MG63 (cell line): ENCODE measurements around the gene SPIN1. TPM values are rescaled to one million over a fixed set of nuclear protein-coding genes. Genes with fewer than 3 reads are reported as not detected.
"Not testable (repeated sequence)": the region's sequence is repeated elsewhere in the genome, so short reads cannot be mapped to it uniquely, and the experiment has no call there.

Experiments
- DNase-seq: peaks from one replicate; pipeline ENCODE4 v3.0.0-alpha.2; 2020
- H3K27me3 ChIP-seq: fragments of 250-450 bp; sonication (Bioruptor Pico); 2 replicates; pipeline ENCODE4 v1.5.1; 2020; ENCODE audit warnings: mild to moderate bottlenecking, moderate library complexity
- H3K36me3 ChIP-seq: fragments of 250-450 bp; sonication (Bioruptor Pico); 2 replicates; pipeline ENCODE4 v1.5.1; 2020; ENCODE audit warnings: mild to moderate bottlenecking, moderate library complexity
- H3K4me3 ChIP-seq: fragments of 250-450 bp; sonication (Bioruptor Pico); 2 replicates; pipeline ENCODE4 v1.5.1; 2020; ENCODE audit warnings: mild to moderate bottlenecking, moderate library complexity
- H3K9me3 ChIP-seq: fragments of 250-450 bp; sonication (Bioruptor Pico); 2 replicates; pipeline ENCODE4 v1.5.1; 2020; ENCODE audit warnings: mild to moderate bottlenecking, moderate library complexity
- total RNA-seq: library from RNA; depleted of rRNA; stranded (reverse); fragments of >200 nt; shearing (Covaris generic); gene quantifications from 2 replicates; pipeline ENCODE4 v1.2.3, GENCODE V29; 2014; ENCODE audit warnings: low replicate concordance; rRNA removed

SPIN1 gene
- 78.1 and 79.9 TPM in 2 replicates for total RNA-seq

DNA sequence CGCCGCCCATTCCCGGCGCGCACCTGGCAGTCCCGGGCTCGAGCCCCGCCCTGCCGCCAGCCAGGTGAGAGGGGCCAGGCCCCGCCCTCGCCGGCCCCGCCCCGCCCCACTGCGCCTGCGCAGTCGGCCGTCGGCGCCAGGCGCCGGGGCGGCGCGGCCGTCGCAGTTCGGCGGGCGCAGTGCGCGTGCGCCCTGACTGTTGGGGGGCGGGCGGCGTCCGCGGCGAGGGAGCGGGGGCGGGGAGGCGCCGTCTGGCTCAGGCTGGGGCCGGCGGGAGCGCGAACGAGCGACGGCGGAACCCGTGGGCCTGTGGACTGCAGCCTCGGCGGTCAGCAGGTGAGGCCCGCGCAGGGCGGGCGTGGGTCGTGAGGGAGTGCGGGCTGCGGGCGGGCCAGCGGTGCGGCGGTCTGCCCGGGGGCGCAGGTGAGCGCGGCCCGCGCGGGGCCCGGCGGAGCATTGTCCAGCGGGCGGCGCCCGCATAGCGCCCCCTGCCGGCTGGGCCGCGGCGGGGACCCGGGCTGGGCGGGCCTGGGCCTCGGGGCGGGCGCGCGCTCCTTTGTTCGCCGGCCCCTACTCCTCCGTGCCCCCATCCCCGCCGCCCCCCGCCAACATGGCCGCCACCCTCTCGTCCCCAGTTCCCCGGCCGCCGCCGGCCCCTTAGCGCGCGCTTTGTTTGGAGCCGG is at the start of gene SPIN1:
Gene SPIN1 (plus strand): TSS at position 242 of the 683 bp plus-strand sequence. CDS start 38,096 bp downstream, outside the sequence.
- H3K36me3 ChIP-seq, result peaks cover 9% of the 10 kb centered on the region
- peak; percentile 84 for DNase-seq
- H3K4me3 ChIP-seq, result peak within 1 kb of the TSS; percentile 93
- no peaks in the 10 kb centered on the region for H3K9me3 ChIP-seq
- H3K27me3 ChIP-seq, result no peaks in the 10 kb centered on the region

DNA sequence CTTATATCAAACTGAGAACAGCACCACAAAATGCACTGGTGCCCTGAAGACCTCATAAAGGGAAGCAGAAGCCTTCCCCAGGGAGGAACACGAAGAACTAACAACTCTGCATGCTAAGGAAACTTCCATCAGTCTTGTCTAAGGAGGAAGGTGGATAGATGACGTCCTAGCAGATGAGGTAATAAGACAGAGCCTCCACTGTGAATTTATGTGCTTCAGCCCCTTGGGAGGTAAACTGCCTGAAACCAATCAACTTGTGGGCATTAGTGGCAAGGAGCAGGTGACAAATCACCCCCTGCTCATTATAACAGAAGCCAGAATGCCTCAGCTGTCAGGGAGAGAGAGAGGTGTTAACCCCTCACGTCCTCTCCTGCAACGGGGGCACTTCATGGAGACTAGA is 48.9 kb upstream of the SPIN1 start:
- H3K27me3 ChIP-seq, result no peaks in the 10 kb centered on the region
- no peak for DNase-seq
- H3K36me3 ChIP-seq, result no peaks in the 10 kb centered on the region
- H3K4me3 ChIP-seq, result no peak overlapping the region
- H3K9me3 ChIP-seq, result no peaks in the 10 kb centered on the region

DNA sequence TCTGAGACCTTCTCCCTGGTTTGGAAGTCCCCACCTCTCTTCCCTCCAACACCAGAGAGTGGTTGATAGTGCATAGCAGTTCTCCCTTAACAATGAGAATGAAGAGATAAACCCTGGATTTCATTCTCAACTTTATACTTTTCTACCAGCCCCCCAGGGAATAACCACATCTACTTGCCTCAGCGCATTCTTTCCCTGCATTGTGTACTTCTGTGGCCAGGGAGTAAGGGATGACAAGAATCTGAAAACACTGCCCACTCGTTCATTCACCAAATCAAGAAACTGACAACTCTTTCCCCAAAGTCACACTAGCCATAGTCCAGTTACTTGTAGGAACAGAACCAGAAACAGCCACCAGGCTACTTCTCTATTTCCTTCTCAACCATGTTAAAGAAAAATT is 46.0 kb upstream of the SPIN1 start:
- no peak for DNase-seq
- H3K9me3 ChIP-seq, result no peaks in the 10 kb centered on the region
- H3K27me3 ChIP-seq, result no peaks in the 10 kb centered on the region
- H3K4me3 ChIP-seq, result no peak overlapping the region
- H3K36me3 ChIP-seq, result no peaks in the 10 kb centered on the region

DNA sequence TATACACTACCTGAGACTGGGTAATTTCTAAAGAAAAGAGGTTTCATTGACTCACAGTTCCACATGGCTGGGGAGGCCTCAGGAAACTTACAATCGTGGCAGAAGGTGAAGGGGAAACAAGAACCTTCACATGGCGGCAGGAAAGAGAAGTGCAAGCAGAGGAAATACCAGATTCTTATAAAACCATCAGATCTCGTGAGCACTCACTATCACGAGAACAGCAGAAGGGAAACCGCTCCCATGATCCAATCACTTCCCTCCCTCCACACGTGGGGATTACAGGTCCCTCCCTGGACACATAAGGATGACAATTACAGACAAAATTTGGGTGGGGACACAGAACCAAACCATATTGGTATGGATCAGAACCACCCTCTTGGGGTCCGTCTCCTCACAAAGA is 44.2 kb upstream of the SPIN1 start:
- no peaks in the 10 kb centered on the region for H3K27me3 ChIP-seq

DNA sequence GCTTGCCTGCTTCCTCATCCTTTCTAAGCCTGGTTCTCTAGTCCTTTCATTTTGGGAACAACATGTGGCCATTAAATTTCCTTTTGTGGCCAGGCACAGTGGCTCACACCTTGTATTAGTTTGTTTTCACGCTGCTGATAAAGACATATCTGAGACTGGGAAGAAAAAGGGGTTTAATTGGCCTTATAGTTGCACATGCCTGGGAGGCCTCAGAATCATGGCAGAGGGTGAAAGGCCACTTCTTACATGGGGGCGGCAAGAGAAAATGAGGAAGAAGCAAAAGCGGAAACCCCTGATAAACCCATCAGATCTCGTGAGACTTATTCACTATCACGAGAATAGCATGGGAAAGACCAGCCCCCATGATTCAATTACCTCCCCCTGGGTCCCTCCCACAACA is 37.9 kb upstream of the SPIN1 start:
- H3K9me3 ChIP-seq, H3K4me3 ChIP-seq, H3K27me3 ChIP-seq, H3K36me3 ChIP-seq, DNase-seq: not testable (repeated sequence)

More for the DNA sequence above, 44.2 kb upstream of the SPIN1 start:
- no peaks in the 10 kb centered on the region for H3K36me3 ChIP-seq
- no peak for DNase-seq
- no peaks in the 10 kb centered on the region for H3K9me3 ChIP-seq
- no peak overlapping the region for H3K4me3 ChIP-seq

DNA sequence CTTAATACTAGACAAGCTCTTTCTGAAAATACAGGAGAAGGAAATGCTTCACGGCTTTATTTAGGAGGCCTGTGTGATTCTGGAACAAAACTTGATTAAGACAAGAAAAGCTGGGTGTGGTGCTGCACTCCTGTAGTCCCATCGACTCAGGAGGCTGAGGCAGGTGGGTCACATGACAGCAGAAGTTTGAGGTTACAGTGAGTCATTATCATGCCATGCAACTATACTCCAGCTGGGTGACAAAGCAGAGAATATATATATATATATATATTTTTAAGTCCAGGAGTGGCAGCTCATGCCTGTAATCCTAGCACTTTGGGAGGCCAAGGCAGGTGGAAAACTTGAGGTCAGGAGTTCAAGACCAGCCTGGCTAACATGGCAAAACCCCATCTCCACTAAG is 33.1 kb upstream of the SPIN1 start:
- Histone ChIP-seq H3K36me3 (no peaks in the 10 kb centered on the region), H3K4me3 (no peak overlapping the region), H3K27me3 (no peaks in the 10 kb centered on the region), H3K9me3 (peaks cover 4% of the 10 kb centered on the region)
- DNase-seq, result no peak

DNA sequence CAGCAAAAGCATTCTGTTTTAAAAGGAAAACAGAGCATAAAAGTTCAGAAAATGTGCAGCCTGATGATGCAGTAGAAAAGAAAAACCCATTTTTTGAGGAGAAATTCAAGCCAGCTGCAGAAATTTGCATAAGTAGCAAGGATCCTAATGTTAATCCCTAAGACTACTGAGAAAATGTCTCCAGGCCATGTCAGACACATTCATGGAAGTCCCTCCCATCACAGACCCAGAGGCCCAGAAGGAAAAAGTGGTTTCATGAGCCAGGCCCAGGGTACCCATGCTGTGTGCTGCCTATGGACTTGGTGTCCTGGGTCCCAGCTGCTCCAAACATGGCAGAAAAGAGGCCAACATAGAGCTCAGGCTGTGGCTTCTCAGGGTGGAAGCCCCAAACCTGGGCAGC is 31.0 kb upstream of the SPIN1 start:
- not testable (repeated sequence) for H3K9me3 ChIP-seq, DNase-seq, H3K36me3 ChIP-seq, H3K27me3 ChIP-seq, H3K4me3 ChIP-seq

DNA sequence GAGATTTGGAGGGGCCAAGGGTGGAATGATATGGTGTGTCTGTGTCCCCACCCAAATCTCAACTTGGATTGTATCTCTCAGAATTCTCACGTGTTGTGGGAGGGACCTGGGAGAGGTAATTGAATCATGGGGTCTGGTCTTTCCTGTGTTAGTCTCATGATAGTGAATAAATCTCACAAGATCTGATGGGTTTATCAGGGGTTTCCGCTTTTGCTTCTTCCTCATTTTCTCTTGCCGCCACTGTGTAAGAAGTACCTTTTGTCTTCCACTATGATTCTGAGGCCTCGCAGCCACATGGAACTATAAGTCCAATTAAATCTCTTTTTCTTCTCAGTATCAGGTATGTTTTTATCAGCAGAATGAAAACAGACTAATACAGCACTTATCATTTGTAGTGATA is 29.5 kb upstream of the SPIN1 start:
- H3K36me3 ChIP-seq, result no peaks in the 10 kb centered on the region
- no peak overlapping the region for H3K4me3 ChIP-seq
- H3K9me3 ChIP-seq, result peaks cover 4% of the 10 kb centered on the region
- no peak for DNase-seq
- no peaks in the 10 kb centered on the region for H3K27me3 ChIP-seq

DNA sequence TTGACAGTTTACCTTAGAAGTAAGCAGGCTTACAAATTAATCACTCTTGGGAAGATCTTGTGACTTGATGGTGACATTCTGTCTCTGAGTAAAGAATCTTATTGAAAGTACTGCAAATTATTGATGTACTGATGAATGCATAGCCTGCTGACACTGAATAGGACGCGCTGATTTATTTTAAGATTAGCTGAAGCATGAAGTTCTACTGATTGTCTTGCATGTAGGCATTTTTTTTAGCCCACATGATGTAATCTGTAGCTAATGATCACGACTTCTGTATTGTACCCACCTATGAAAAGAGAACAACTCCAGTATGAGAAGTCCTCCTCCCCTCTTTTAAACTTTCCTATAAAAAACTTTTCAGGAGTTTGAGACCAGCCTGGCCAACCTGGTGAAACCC is 28.3 kb upstream of the SPIN1 start:
- no peak for DNase-seq
- Histone ChIP-seq H3K36me3 (no peaks in the 10 kb centered on the region), H3K9me3 (peaks cover under 1% of the 10 kb centered on the region; the same call in 1 of the 2 replicates), H3K4me3 (no peak overlapping the region), H3K27me3 (no peaks in the 10 kb centered on the region)

DNA sequence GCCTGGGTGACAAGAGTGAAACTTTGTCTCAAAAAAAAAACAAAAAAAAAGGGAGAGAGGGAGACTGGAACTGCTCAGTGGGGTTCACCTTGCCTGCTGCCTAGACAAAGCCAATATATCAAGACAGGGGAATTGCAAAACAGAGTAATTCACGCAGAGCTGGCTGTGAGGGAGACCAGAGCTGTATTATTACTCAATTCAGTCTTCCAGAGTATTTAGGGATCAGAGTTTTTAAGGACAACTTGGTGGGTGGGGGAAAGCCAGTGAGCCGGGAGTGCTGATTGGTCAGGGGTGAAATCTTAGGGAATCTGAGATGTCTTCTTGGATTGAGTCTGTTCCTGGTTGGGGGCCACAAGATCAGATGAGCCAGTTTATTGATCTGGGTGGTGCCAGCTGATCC is 25.6 kb upstream of the SPIN1 start:
- Histone ChIP-seq H3K36me3 (no peaks in the 10 kb centered on the region), H3K9me3 (no peaks in the 10 kb centered on the region; the same call in 1 of the 2 replicates), H3K4me3 (no peak overlapping the region), H3K27me3 (no peaks in the 10 kb centered on the region)
- DNase-seq, result no peak

DNA sequence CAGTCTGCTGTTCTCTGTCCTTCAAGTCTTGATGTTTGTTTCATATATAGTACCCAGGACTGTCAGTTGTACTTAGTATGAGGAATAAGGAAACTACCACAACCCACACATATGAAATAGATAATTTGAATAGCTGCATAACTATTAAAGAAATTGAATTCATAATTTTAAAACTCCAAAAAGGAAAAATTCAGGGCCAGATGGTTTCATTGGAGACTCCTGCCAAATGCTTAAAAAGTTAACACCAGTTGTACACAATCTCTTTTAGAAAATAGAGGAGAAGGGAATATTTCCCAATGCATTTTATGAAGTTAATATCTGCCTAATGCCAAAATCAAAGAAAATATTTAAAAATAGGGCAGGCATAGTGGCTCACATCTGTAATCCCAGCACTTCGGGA is 24.6 kb upstream of the SPIN1 start:
- no peaks in the 10 kb centered on the region for H3K27me3 ChIP-seq

DNA sequence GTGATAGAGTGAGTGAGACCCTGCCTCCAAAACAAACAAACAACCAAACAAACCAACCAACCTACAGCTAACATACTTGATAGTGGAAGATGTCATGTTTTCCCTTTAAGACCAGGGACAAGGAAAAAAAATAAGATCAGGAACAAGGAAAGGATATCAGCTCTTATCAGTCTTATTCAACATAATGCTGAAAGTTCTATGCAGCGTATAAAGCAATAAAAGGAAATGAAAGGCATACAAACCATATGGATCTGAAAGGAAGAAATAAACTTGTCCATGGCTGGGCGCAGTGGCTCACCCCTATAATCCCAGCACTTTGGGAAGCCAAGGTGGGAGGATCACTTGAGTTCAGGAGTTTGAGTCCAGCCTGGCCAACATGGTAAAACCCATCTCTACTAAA is 23.5 kb upstream of the SPIN1 start:
- no peaks in the 10 kb centered on the region for H3K36me3 ChIP-seq
- H3K9me3 ChIP-seq, result peaks cover 3% of the 10 kb centered on the region; the same call in 1 of the 2 replicates
- DNase-seq, result no peak
- H3K4me3 ChIP-seq, result no peak overlapping the region
- H3K27me3 ChIP-seq, result no peaks in the 10 kb centered on the region

More for the DNA sequence above, 24.6 kb upstream of the SPIN1 start:
- Histone ChIP-seq H3K36me3 (no peaks in the 10 kb centered on the region), H3K4me3 (no peak overlapping the region), H3K9me3 (peaks cover 3% of the 10 kb centered on the region; the same call in 1 of the 2 replicates)
- no peak for DNase-seq

DNA sequence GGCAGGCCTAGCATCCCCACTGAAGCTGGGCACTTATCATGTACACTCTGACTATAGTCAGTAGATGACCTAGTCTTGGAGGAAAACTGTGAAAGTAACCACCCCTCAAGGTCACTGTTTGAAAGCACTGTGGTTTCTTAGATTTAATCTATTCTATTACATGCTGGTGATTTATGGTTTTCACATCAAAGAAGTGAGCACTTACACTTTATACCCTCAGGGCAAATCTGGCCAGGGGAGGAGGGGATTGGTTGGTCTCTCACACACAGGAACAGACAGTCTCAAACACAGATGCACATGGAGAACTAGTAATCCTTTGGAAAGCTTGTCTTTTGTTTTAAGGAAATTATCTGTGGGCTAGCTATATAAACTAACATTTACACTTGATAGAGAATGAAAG is 17.9 kb upstream of the SPIN1 start:
- Histone ChIP-seq H3K36me3 (no peaks in the 10 kb centered on the region), H3K27me3 (no peaks in the 10 kb centered on the region), H3K4me3 (no peak overlapping the region), H3K9me3 (peaks cover 5% of the 10 kb centered on the region; the same call in 1 of the 2 replicates)
- DNase-seq, result no peak

DNA sequence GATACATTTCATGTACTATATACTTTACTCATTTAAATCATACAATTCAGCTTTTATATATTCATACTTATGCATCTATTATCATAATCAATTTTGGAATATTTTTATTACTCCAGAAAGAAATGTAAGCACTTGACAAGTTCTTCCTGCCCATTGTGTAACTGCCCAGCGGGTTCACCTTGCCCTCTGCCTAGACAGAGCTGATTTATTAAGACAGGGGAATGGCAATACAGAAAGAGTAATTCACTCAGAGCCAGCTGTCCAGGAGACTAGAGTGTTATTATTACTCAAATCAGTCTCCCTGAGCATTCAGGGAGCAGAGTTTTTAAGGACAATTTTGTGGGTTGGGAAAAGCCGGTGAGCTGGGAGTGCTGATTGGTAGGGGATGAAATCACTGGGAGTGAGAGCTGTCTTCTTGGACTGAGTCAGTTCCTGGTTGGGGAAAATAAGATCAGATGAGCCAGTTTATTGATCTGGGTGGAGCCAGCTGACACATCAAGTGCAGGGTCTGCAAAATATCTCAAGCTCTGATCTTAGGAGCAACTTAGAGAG is 16.1 kb upstream of the SPIN1 start:
- Histone ChIP-seq H3K36me3 (no peaks in the 10 kb centered on the region), H3K4me3 (no peak overlapping the region), H3K27me3 (no peaks in the 10 kb centered on the region), H3K9me3 (peaks cover 7% of the 10 kb centered on the region)
- no peak for DNase-seq

DNA sequence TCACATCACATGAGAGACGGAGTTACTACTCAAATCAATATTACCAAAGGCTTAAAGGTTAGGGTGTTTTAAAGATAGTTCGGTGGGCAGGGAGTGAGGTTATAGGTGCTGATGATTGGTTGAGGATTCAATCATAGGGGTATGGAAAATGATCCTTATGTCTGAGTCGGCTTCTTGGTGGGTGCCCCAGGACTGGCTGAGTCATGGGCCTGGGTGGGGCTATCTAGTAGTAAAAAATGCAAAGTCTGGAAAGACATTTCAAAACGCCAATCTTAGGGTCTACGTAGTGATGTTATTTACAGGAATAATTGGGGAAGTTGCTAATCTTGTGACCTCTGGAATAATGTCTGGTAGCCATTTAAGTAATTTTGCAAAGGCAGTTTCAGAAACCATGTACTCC is 15.2 kb upstream of the SPIN1 start:
- Histone ChIP-seq H3K27me3 (no peaks in the 10 kb centered on the region), H3K4me3 (no peak overlapping the region), H3K9me3 (peaks cover 9% of the 10 kb centered on the region), H3K36me3 (no peaks in the 10 kb centered on the region)
- DNase-seq, result no peak

DNA sequence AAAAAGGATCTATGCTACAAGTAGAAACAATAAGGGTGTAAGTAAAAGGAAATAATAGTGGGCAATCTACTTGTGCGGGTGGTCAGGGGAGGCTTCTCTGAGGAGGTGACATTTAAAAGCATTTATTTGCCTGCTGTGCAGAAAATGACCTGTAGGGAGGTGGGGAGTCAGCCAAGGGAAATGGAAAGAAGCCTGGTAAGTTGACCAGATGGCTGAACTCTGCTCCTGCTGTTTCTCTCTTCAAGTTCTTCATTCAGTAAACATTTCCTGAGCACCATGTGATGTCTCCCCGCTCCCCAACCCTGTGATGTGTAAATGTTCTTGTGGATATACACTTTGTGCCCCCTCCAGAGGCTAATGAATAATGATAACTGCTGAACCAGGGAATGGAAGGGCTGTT is 9.9 kb upstream of the SPIN1 start:
- Histone ChIP-seq H3K9me3 (peaks cover 7% of the 10 kb centered on the region), H3K27me3 (no peaks in the 10 kb centered on the region), H3K4me3 (no peak overlapping the region), H3K36me3 (no peaks in the 10 kb centered on the region)
- no peak for DNase-seq

DNA sequence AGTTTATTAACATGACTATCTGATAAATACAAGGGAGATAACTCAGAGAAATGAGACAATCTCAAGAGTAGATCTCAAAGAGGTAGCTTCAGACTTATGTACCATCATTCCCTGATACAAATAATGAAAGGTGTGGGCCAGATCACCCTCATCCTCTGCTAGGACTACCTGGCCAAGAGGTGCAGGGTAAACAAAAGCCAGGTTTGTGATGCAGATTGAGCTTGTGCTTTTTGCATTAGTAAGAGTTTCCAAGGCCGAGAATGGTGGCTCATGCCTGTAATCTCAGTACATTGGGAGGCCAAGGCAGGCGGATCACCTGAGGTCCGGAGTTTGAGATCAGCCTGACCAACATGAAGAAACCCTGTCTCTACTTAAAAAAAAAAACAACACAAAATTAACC is 8.9 kb upstream of the SPIN1 start:
- H3K9me3 ChIP-seq, result peaks cover 7% of the 10 kb centered on the region
- no peak overlapping the region for H3K4me3 ChIP-seq
- no peaks in the 10 kb centered on the region for H3K27me3 ChIP-seq
- no peaks in the 10 kb centered on the region for H3K36me3 ChIP-seq
- no peak for DNase-seq

DNA sequence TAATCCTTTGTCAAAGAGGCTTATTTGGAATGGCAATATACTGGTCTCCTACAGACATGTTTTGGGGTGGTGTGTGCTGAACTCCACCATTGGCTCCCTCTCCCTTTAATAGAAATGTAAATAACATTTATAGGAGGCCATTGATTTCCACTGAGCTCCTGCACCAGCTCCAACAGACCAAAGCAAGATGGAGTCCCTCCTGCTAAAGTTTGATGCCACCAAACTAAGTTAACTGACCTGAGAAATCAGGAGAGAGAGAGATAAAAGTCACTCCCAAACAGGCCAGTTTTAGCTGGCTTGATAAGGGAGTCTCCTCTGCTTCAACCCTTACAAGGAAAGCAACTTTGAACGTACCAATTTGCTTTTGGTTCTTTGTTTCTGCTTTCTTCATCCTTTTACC is 8.1 kb upstream of the SPIN1 start:
- H3K9me3 ChIP-seq, result peaks cover 6% of the 10 kb centered on the region
- H3K4me3 ChIP-seq, result no peak overlapping the region
- no peak for DNase-seq
- H3K36me3 ChIP-seq, result no peaks in the 10 kb centered on the region
- no peaks in the 10 kb centered on the region for H3K27me3 ChIP-seq
